Mammary epithelial cell (primary cell): Measurements from ENCODE around the gene MAS1L.

Source experiments
- CTCF ChIP-seq, 2 donors: IDR thresholded peaks in 1 of 2; conservative IDR thresholded peaks in 1 of 2; 2 replicates each; pipeline ENCODE4 v1.5.1; 2011 to 2012; ENCODE audit warnings: inconsistent platforms in 2 of 2, low read length in 2 of 2, mild to moderate bottlenecking in 2 of 2, control low read depth in 1 of 2, low read depth in 1 of 2; ENCODE audit not compliant: insufficient read depth in 1 of 2; ENCODE audit errors: extremely low read depth in 1 of 2
- EZH2 ChIP-seq: IDR thresholded peaks from 2 replicates; pipeline ENCODE4 v1.6.1; 2012; ENCODE audit warnings: low read length, inconsistent platforms, borderline replicate concordance

GRCh38 chr6:29466241-29466640 lies 21.5 kb downstream of the MAS1L start:
- no peak for TF ChIP-seq CTCF (conservative IDR thresholded peaks at IDR 0.05 in 1 of 2, IDR thresholded peaks at IDR 0.05 in 1 of 2; ENCODE audit: extremely low read depth in 1 of 2, insufficient read depth in 1 of 2, low read depth in 1 of 2, low read length in 2 of 2)
- TF ChIP-seq EZH2, result no peak
